MM.1S (cell line): ENCODE measurements around the gene ATXN10.
A peak's percentile ranks its signal among the peaks of the same experiment; 100 is the strongest.

Experiments used
- DNase-seq: peaks from one replicate; pipeline ENCODE4 v3.0.0-alpha.2; 2015
- H2AFZ ChIP-seq: fragments of 300-600 bp; sonication (generic); 2 replicates; pipeline ENCODE4 v1.6.0; 2016; ENCODE audit warnings: antibody characterized with exemption, low read length
- H3F3A ChIP-seq: fragments of 300-600 bp; sonication (generic); 2 replicates; pipeline ENCODE4 v1.6.1; 2016; ENCODE audit warnings: mild to moderate bottlenecking, antibody characterized with exemption, low read length, moderate library complexity, mixed read lengths; ENCODE audit not compliant: insufficient read depth
- H3K27ac ChIP-seq: fragments of 300-600 bp; sonication (generic); 2 replicates; pipeline ENCODE4 v1.5.1; 2016; ENCODE audit warnings: mild to moderate bottlenecking, low read length
- H3K27me3 ChIP-seq: fragments of 300-600 bp; sonication (generic); replicated peaks from 2 replicates; pipeline ENCODE4 v1.6.0; 2016; ENCODE audit warnings: low read length; ENCODE audit not compliant: insufficient read depth
- H3K36me3 ChIP-seq: fragments of 300-600 bp; sonication (generic); replicated peaks from 2 replicates; pipeline ENCODE4 v1.6.1; 2016; ENCODE audit warnings: mild to moderate bottlenecking, low read length, mixed read lengths; ENCODE audit not compliant: insufficient read depth
- H3K4me1 ChIP-seq: fragments of 300-600 bp; sonication (generic); 2 replicates; pipeline ENCODE4 v1.6.1; 2016; ENCODE audit warnings: low read length, mixed read lengths
- H3K4me2 ChIP-seq: fragments of 300-600 bp; sonication (generic); 2 replicates; pipeline ENCODE4 v1.6.0; 2016; ENCODE audit warnings: low read depth, low read length
- H3K4me3 ChIP-seq: fragments of 300-600 bp; sonication (generic); 2 replicates; pipeline ENCODE4 v1.5.1; 2016; ENCODE audit warnings: low read length, mixed read lengths
- H3K79me2 ChIP-seq: fragments of 300-600 bp; sonication (generic); 2 replicates; pipeline ENCODE4 v1.6.1; 2016; ENCODE audit warnings: mixed run types, low read length, mixed read lengths
- H3K9ac ChIP-seq: fragments of 300-600 bp; sonication (generic); 2 replicates; pipeline ENCODE4 v1.6.1; 2016; ENCODE audit warnings: low read length, mixed read lengths
- H3K9me2 ChIP-seq: fragments of 300-600 bp; sonication (generic); replicated peaks from 2 replicates; pipeline ENCODE4 v1.6.1; 2016; ENCODE audit warnings: mild to moderate bottlenecking, low read length, mixed read lengths; ENCODE audit not compliant: insufficient read depth
- H3K9me3 ChIP-seq: fragments of 300-600 bp; sonication (generic); replicated peaks from 2 replicates; pipeline ENCODE4 v1.6.1; 2016; ENCODE audit warnings: mild to moderate bottlenecking, low read length, mixed read lengths; ENCODE audit not compliant: insufficient read depth
- H4K20me1 ChIP-seq: fragments of 300-600 bp; sonication (generic); 2 replicates; pipeline ENCODE4 v1.6.1; 2016; ENCODE audit warnings: mild to moderate bottlenecking, low read length, moderate library complexity, mixed read lengths; ENCODE audit not compliant: insufficient read depth
- EZH2 ChIP-seq: fragments of 300-600 bp; sonication (generic); optimal IDR thresholded peaks from 2 replicates; pipeline ENCODE3; 2017; ENCODE audit warnings: low read depth, mild to moderate bottlenecking, antibody characterized with exemption, low read length, mixed read lengths
- EZH2phosphoT487 ChIP-seq: fragments of 300-600 bp; sonication (generic); IDR thresholded peaks from 2 replicates; pipeline ENCODE4 v1.6.1; 2018; ENCODE audit warnings: antibody characterized with exemption, low read length
- TF ChIP-seq, protein P1 (sequence below): fragments of 300-600 bp; sonication (generic); IDR thresholded peaks from 2 replicates; pipeline ENCODE4 v1.5.1; 2016; ENCODE audit warnings: antibody characterized with exemption, low read length, mixed read lengths

ATXN10 gene

DNA sequence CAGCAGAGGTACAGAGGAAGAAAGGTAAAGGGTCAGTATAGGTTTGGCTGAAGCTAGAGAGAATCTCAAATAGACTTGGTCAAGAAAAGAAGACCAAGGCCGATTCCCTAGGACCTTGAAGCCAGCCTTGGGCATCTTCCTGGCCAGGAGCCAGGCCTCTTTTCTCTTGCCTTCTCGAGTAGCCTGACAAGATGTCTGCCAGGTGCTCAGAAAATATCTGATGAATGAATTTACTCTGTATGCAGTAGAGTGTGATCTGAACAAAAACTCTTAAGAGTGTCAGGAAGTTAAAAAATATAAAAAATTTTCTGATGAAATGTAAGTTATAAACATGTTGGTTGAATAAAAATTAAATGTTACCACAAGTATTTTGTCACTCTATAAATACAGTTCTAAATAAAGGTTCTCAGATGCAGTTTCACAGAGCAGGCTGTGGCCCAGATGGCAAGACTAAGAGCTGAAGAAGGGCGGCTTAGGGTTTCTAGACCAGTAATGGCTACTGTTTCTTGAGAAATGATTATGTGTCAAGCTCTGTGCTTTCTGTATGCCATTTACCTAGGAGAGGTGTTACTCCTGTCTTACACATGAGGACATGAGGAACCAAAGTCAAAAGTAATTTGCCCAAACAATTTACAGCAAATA is 98.1 kb downstream of the ATXN10 start:
- no peak overlapping the region; the same call in 1 of the 2 replicates for H3K9ac ChIP-seq
- peak; percentile 48 for DNase-seq
- no peaks in the 10 kb centered on the region; the same call in 1 of the 2 replicates for H3K36me3 ChIP-seq
- 0 out of 2 replicates have a peak overlapping the region, but pooled peaks have one; percentile 13 for H2AFZ ChIP-seq
- H3K9me3 ChIP-seq = no peaks in the 10 kb centered on the region
- H3K79me2 ChIP-seq = peaks cover 27% of the 10 kb centered on the region
- H3K9me2 ChIP-seq = no peaks in the 10 kb centered on the region
- H3K4me3 ChIP-seq = no peak overlapping the region
- TF ChIP-seq EZH2 = no peak
- no peak for TF ChIP-seq EZH2phosphoT487
- TF ChIP-seq, protein P1, sequence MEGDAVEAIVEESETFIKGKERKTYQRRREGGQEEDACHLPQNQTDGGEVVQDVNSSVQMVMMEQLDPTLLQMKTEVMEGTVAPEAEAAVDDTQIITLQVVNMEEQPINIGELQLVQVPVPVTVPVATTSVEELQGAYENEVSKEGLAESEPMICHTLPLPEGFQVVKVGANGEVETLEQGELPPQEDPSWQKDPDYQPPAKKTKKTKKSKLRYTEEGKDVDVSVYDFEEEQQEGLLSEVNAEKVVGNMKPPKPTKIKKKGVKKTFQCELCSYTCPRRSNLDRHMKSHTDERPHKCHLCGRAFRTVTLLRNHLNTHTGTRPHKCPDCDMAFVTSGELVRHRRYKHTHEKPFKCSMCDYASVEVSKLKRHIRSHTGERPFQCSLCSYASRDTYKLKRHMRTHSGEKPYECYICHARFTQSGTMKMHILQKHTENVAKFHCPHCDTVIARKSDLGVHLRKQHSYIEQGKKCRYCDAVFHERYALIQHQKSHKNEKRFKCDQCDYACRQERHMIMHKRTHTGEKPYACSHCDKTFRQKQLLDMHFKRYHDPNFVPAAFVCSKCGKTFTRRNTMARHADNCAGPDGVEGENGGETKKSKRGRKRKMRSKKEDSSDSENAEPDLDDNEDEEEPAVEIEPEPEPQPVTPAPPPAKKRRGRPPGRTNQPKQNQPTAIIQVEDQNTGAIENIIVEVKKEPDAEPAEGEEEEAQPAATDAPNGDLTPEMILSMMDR = no peak
- H3K27ac ChIP-seq = peak overlapping the region; percentile 71
- H4K20me1 ChIP-seq = no peaks in the 10 kb centered on the region
- H3K27me3 ChIP-seq = no peaks in the 10 kb centered on the region
- H3K4me2 ChIP-seq = peak overlapping the region; percentile 40; the same call in 1 of the 2 replicates
- H3K4me1 ChIP-seq = peaks cover 14% of the 10 kb centered on the region
- peaks cover 6% of the 10 kb centered on the region for H3F3A ChIP-seq

DNA sequence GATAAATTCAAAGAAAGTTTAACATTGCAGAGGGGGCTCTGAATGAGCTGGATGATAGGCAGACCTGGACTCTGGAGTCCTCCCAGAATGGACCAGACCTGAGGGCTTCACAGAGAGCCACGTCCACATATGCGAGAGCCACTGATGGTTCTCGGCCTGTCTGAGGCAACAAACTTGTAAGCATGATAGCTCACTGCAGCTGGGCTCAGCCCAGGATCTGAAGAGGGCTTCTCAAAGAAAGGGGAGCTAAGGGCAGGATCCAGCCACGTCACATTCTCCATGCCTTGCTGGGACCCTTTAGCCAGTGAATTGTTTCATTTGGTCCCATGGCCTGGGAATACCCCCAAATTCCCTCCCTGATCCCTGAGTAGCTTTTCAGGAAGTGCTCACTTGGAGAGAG is 98.9 kb downstream of the ATXN10 start:
- no peak overlapping the region for H2AFZ ChIP-seq
- no peak for DNase-seq
- H4K20me1 ChIP-seq = no peaks in the 10 kb centered on the region
- peaks cover 27% of the 10 kb centered on the region for H3K79me2 ChIP-seq
- no peak overlapping the region for H3K4me2 ChIP-seq
- H3K27ac ChIP-seq = no peak overlapping the region
- no peaks in the 10 kb centered on the region; the same call in 1 of the 2 replicates for H3K36me3 ChIP-seq
- no peaks in the 10 kb centered on the region for H3K9me2 ChIP-seq
- H3K9me3 ChIP-seq = no peaks in the 10 kb centered on the region
- H3K4me1 ChIP-seq = peaks cover 14% of the 10 kb centered on the region
- no peaks in the 10 kb centered on the region for H3K27me3 ChIP-seq
- no peak for TF ChIP-seq EZH2phosphoT487
- TF ChIP-seq EZH2 = no peak
- TF ChIP-seq, protein P1 = no peak
- H3K9ac ChIP-seq = no peak overlapping the region
- H3F3A ChIP-seq = peaks cover 6% of the 10 kb centered on the region
- no peak overlapping the region for H3K4me3 ChIP-seq

DNA sequence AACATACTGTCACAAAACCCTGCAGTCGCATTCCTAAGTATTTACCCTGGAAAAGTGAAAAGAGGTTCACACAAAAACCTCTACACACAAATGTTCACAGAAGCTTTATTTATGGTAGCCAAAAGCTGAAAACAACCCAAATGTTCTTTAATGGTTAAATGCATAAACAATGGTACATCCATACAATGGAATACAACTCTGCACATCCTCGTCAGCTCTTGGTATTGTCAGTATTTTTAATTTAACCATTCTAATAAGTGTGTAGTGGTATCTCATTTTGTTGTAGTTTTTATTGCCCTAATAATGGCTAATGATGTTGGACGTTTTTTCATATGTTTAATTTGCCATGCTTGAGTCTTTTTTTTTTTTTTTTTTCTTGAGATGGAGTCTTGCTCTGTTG is 99.4 kb downstream of the ATXN10 start:
- Histone ChIP-seq H2AFZ (no peak overlapping the region), H3K9ac (no peak overlapping the region), H3K36me3 (no peaks in the 10 kb centered on the region; the same call in 1 of the 2 replicates), H3F3A (peaks cover 6% of the 10 kb centered on the region), H3K4me2 (no peak overlapping the region), H3K9me2 (no peaks in the 10 kb centered on the region), H3K27ac (no peak overlapping the region), H3K4me3 (no peak overlapping the region), H3K79me2 (peaks cover 27% of the 10 kb centered on the region), H4K20me1 (no peaks in the 10 kb centered on the region), H3K27me3 (no peaks in the 10 kb centered on the region), H3K9me3 (no peaks in the 10 kb centered on the region), H3K4me1 (peaks cover 14% of the 10 kb centered on the region)
- TF ChIP-seq EZH2 = no peak
- TF ChIP-seq EZH2phosphoT487 = no peak
- no peak for DNase-seq

DNA sequence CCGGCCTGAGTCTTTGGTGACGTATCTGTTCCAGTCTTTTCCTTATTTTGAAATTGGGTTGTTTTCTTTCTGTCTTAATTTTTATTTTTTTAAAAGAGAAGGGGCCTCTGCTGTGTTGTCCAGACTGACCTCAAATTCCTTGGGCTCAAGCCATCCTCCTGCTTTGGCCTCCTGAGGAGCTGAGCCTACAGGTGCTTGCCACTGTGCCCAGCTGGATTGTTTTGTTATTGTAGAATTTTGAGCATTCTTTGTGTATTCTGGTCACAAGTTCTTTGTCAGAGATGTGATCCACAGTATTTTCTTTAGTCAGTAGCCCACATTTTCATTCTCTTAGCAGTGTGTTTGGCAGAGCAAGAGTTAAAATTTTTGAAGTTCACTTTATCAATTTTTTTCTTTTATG is 100.1 kb downstream of the ATXN10 start:
- no peak for DNase-seq
- H3K27me3 ChIP-seq = no peaks in the 10 kb centered on the region
- no peak for TF ChIP-seq EZH2
- TF ChIP-seq EZH2phosphoT487 = no peak
- TF ChIP-seq, protein P1 = no peak
- H3K4me3 ChIP-seq = no peak overlapping the region
- H3K79me2 ChIP-seq = peaks cover 31% of the 10 kb centered on the region
- no peak overlapping the region for H3K27ac ChIP-seq
- no peaks in the 10 kb centered on the region for H3K9me3 ChIP-seq
- H3K4me2 ChIP-seq = no peak overlapping the region
- peaks cover 14% of the 10 kb centered on the region for H3K4me1 ChIP-seq
- H3K9me2 ChIP-seq = no peaks in the 10 kb centered on the region
- no peaks in the 10 kb centered on the region for H4K20me1 ChIP-seq
- H2AFZ ChIP-seq = no peak overlapping the region
- H3K9ac ChIP-seq = no peak overlapping the region
- H3F3A ChIP-seq = peaks cover 6% of the 10 kb centered on the region
- H3K36me3 ChIP-seq = no peaks in the 10 kb centered on the region; the same call in 1 of the 2 replicates
